GM23338 (cell line): ENCODE measurements around the gene SIM1. TPM values are rescaled to one million over a fixed set of nuclear protein-coding genes. Genes with fewer than 3 reads are reported as not detected.

Experiments
- CTCF ChIP-seq, 2 experiments: fragments of 200-600 bp in 1 of 2; sonication (generic) in 1 of 2; conservative IDR thresholded peaks; 2 replicates each; pipeline versions ENCODE4 v1.5.1 to v1.6.1; 2016 to 2017; ENCODE audit warnings: antibody characterized with exemption in 2 of 2, low read depth in 2 of 2, mild to moderate bottlenecking in 2 of 2, moderate library complexity in 1 of 2
- EZH2phosphoT487 ChIP-seq: fragments of 200-600 bp; sonication (generic); IDR thresholded peaks from one replicate; pipeline ENCODE4 v1.8.1; 2018; ENCODE audit warnings: antibody characterized with exemption; ENCODE audit not compliant: unreplicated experiment
- POLR2AphosphoS5 ChIP-seq: IDR thresholded peaks from 2 replicates; pipeline ENCODE4 v1.6.1; 2016; ENCODE audit warnings: antibody characterized with exemption, low read depth
- REST ChIP-seq: IDR thresholded peaks from one replicate; pipeline ENCODE4 v1.6.1; 2018; ENCODE audit warnings: antibody characterized with exemption; ENCODE audit not compliant: unreplicated experiment
- ZNF462 ChIP-seq: fragments of 250-450 bp; sonication (Bioruptor Pico); IDR thresholded peaks from 2 replicates; pipeline ENCODE4 v1.5.0; 2020; ENCODE audit warnings: mild to moderate bottlenecking, moderate library complexity
- polyA plus RNA-seq: library from polyadenylated mRNA; unstranded; fragments of >200 nt; fragmentation: Nextera tagmentation; extraction: Ambion mirVana; gene quantifications from 2 replicates; pipeline ENCODE4 v1.2.1, GENCODE V29; 2016
- total RNA-seq: library from RNA; depleted of rRNA; stranded (reverse); fragments of >200 nt; shearing (Covaris generic); gene quantifications from 2 replicates; pipeline ENCODE4 v1.2.3, GENCODE V29; 2014

The SIM1 gene
- total and polyA plus RNA-seq, 2 experiments from 2014 or later = 0.42 to 0.49 TPM

- TF ChIP-seq ZNF462 (CRISPR knock-in tag) = no peak
- no peak for TF ChIP-seq EZH2phosphoT487
- no peak for TF ChIP-seq POLR2AphosphoS5
- TF ChIP-seq REST = no peak
- TF ChIP-seq CTCF (conservative IDR thresholded peaks at IDR 0.05; ENCODE audit: low read depth in 2 of 2) = no peak
Observed at GRCh38 chr6:100451577-100451976, 13.1 kb downstream of the SIM1 start (continued).
